NOMO-1 treated with DMSO at 0.1 percent for 48 hours (cell line): ENCODE results near the gene NOCT.
A peak's percentile ranks its signal among the peaks of the same experiment; 100 is the strongest.
"Not testable (repeated sequence)": the region's sequence is repeated elsewhere in the genome, so short reads cannot be mapped to it uniquely, and the experiment has no call there.

Experiments used
- DNase-seq: peaks from one replicate; lab custom pipeline; 2025; ENCODE audit not compliant: unreplicated experiment; lab: John Stamatoyannopoulos, UW

The NOCT gene

GRCh38 chr4:139044291-139044690 is 28.7 kb downstream of the NOCT start:
- no peak for DNase-seq

GRCh38 chr4:139048026-139048425 is 32.4 kb downstream of the NOCT start:
- no peak for DNase-seq

GRCh38 chr4:139050446-139050845 is 34.9 kb downstream of the NOCT start:
- no peak for DNase-seq

GRCh38 chr4:139053909-139054308 is 38.3 kb downstream of the NOCT start:
- DNase-seq = no peak

GRCh38 chr4:139054791-139055505 is 39.4 kb downstream of the NOCT start:
- DNase-seq = no peak

- not testable (repeated sequence) for DNase-seq
Observed at GRCh38 chr4:139059026-139059425, 43.4 kb downstream of the NOCT start.

GRCh38 chr4:139060591-139060990 is 45.0 kb downstream of the NOCT start:
- no peak for DNase-seq

GRCh38 chr4:139076016-139076744 is 60.6 kb downstream of the NOCT start:
- DNase-seq = no peak

GRCh38 chr4:139077567-139078355 is 62.2 kb downstream of the NOCT start:
- no peak for DNase-seq

GRCh38 chr4:139078926-139079325 is 63.3 kb downstream of the NOCT start:
- DNase-seq = no peak

GRCh38 chr4:139082750-139083606 is 67.4 kb downstream of the NOCT start:
- DNase-seq = peak; percentile 99

GRCh38 chr4:139083607-139083955 is 68.0 kb downstream of the NOCT start:
- peak; percentile 75 for DNase-seq

- DNase-seq = peak; percentile 71
Observed at GRCh38 chr4:139083956-139084803, 68.6 kb downstream of the NOCT start.

GRCh38 chr4:139084804-139085093 is 69.2 kb downstream of the NOCT start:
- no peak for DNase-seq

GRCh38 chr4:139085141-139085540 is 69.6 kb downstream of the NOCT start:
- DNase-seq = peak; percentile 18

GRCh38 chr4:139092271-139092670 is 76.7 kb downstream of the NOCT start:
- no peak for DNase-seq
